Fibroblast of pulmonary artery (primary cell): ENCODE measurements around the gene USB1.
A peak's percentile ranks its signal among the peaks of the same experiment; 100 is the strongest.

Source experiments
- DNase-seq: peaks from one replicate; pipeline ENCODE4 v3.0.0-alpha.2; 2010; ENCODE audit warnings: low read depth
- H3K4me3 ChIP-seq: replicated peaks from 2 replicates; pipeline ENCODE4 v1.5.1; 2011; ENCODE audit warnings: low read depth, mild to moderate bottlenecking, control low read depth, low read length, moderate library complexity
- CTCF ChIP-seq: IDR thresholded peaks from 2 replicates; pipeline ENCODE4 v1.5.1; 2011; ENCODE audit warnings: mild to moderate bottlenecking, control low read depth, low read length, inconsistent platforms; ENCODE audit errors: missing control alignments

USB1 gene

GRCh38 chr16:57993438-57993837 lies 7.8 kb upstream of the USB1 start:
- H3K4me3 ChIP-seq, result no peak overlapping the region
- DNase-seq, result no peak
- TF ChIP-seq CTCF, result no peak

- TF ChIP-seq CTCF, result no peak
- H3K4me3 ChIP-seq, result no peak overlapping the region
- DNase-seq, result no peak
Measured at GRCh38 chr16:57993897-57994296, 7.3 kb upstream of the USB1 start.

GRCh38 chr16:57994361-57994760 lies 6.8 kb upstream of the USB1 start:
- no peak for TF ChIP-seq CTCF
- DNase-seq, result no peak
- H3K4me3 ChIP-seq, result no peak overlapping the region

GRCh38 chr16:57994778-57995177 lies 6.4 kb upstream of the USB1 start:
- TF ChIP-seq CTCF, result peak; percentile 44
- peak; percentile 50 for DNase-seq
- no peak overlapping the region for H3K4me3 ChIP-seq

- TF ChIP-seq CTCF, result no peak
- H3K4me3 ChIP-seq, result no peak overlapping the region
- DNase-seq, result no peak
Measured at GRCh38 chr16:57995721-57996405, 5.3 kb upstream of the USB1 start.

- no peak for TF ChIP-seq CTCF
- no peak for DNase-seq
- no peak overlapping the region for H3K4me3 ChIP-seq
Measured at GRCh38 chr16:57996406-57997175, 4.6 kb upstream of the USB1 start.
